PC-3 (cell line): Measurements from ENCODE around the gene GNPDA2. TPM values are rescaled to one million over a fixed set of nuclear protein-coding genes. Genes with fewer than 3 reads are reported as not detected.

Source experiments
- ATAC-seq: fragments of 200-7000 bp; cut with Tn5 transposase; 2 replicates; pipeline ENCODE4 v1.9.1; 2020; ENCODE audit warnings: mild to moderate bottlenecking, moderate library complexity
- BruUV-seq: library from RNA; stranded (reverse); fragments of 400-500 nt; replicated peaks from 2 replicates; lab custom pipeline; 2021; lab: Mats Ljungman, UMichigan
- CTCF ChIA-PET: fragments of 300-600 bp; sonication (Branson Sonifier 250); formaldehyde crosslinking; loops from one replicate; lab custom pipeline; 2022; ENCODE audit warnings: antibody characterized with exemption; lab: Charles Lee
- POLR2A ChIA-PET: fragments of 300-600 bp; sonication (Branson Sonifier 250); formaldehyde crosslinking; loops from one replicate; lab custom pipeline; 2022; ENCODE audit warnings: antibody characterized with exemption; ENCODE audit not compliant: unreplicated experiment; lab: Charles Lee
- DNase-seq: peaks from one replicate; pipeline ENCODE4 v3.0.0-alpha.2; 2015
- H2AFZ ChIP-seq: fragments of 300-600 bp; sonication (generic); 2 replicates; pipeline ENCODE4 v1.6.0; 2016; ENCODE audit warnings: antibody characterized with exemption, low read length
- H3F3A ChIP-seq: fragments of 300-600 bp; sonication (generic); one replicate; pipeline ENCODE4 v1.6.0; 2017; ENCODE audit warnings: antibody characterized with exemption, low read length, control low read depth, mild to moderate bottlenecking; ENCODE audit not compliant: unreplicated experiment
- H3K27ac ChIP-seq: fragments of 300-600 bp; sonication (generic); 2 replicates; pipeline ENCODE4 v1.5.1; 2016; ENCODE audit warnings: mild to moderate bottlenecking, low read length
- H3K27me3 ChIP-seq: fragments of 300-600 bp; sonication (generic); 2 replicates; pipeline ENCODE4 v1.6.1; 2016; ENCODE audit warnings: low read length, mixed read lengths
- H3K36me3 ChIP-seq: fragments of 300-600 bp; sonication (generic); 2 replicates; pipeline ENCODE4 v1.6.1; 2016; ENCODE audit warnings: low read depth, mixed run types, low read length, mixed read lengths
- H3K4me1 ChIP-seq: fragments of 300-600 bp; sonication (generic); 2 replicates; pipeline ENCODE4 v1.5.1; 2016; ENCODE audit warnings: low read length; ENCODE audit not compliant: insufficient read depth
- H3K4me2 ChIP-seq: fragments of 300-600 bp; sonication (generic); 2 replicates; pipeline ENCODE4 v1.6.0; 2016; ENCODE audit warnings: low read length
- H3K4me3 ChIP-seq: fragments of 300-600 bp; sonication (generic); 2 replicates; pipeline ENCODE4 v1.5.1; 2016; ENCODE audit warnings: mild to moderate bottlenecking, low read length, mixed read lengths
- H3K79me2 ChIP-seq: fragments of 300-600 bp; sonication (generic); 2 replicates; pipeline ENCODE4 v1.6.1; 2017; ENCODE audit warnings: low read length, mixed read lengths
- H3K9ac ChIP-seq: fragments of 300-600 bp; sonication (generic); 2 replicates; pipeline ENCODE4 v1.6.0; 2016; ENCODE audit warnings: mild to moderate bottlenecking, low read length
- H3K9me2 ChIP-seq: fragments of 300-600 bp; sonication (generic); replicated peaks from 2 replicates; pipeline ENCODE4 v1.6.1; 2016; ENCODE audit warnings: mixed run types, low read length, mixed read lengths
- H3K9me3 ChIP-seq: fragments of 300-600 bp; sonication (generic); 2 replicates; pipeline ENCODE4 v1.6.1; 2016; ENCODE audit warnings: low read length, mixed read lengths
- H4K20me1 ChIP-seq: fragments of 300-600 bp; sonication (generic); 2 replicates; pipeline ENCODE4 v1.6.1; 2016; ENCODE audit warnings: low read length, mixed read lengths
- EZH2 ChIP-seq: fragments of 300-600 bp; sonication (generic); IDR thresholded peaks from one replicate; pipeline ENCODE4 v1.6.1; 2017; ENCODE audit warnings: antibody characterized with exemption, mild to moderate bottlenecking, low read length; ENCODE audit not compliant: unreplicated experiment
- EZH2phosphoT487 ChIP-seq: fragments of 300-600 bp; sonication (generic); IDR thresholded peaks from 2 replicates; pipeline ENCODE4 v1.6.1; 2018; ENCODE audit warnings: mild to moderate bottlenecking, antibody characterized with exemption, low read length, borderline replicate concordance
- intact Hi-C: fragments of 100-400 bp; cut with micrococcal nuclease; formaldehyde crosslinking; loops from 2 replicates; pipeline ENCODE4 v1.9.0; 2023
- total RNA-seq: library from RNA; depleted of rRNA; stranded (reverse); fragments of >200 nt; gene quantifications from 2 replicates; pipeline ENCODE4 v1.2.3, GENCODE V29; 2014
- TF ChIP-seq, protein P1 (sequence below): fragments of 300-600 bp; sonication (generic); conservative IDR thresholded peaks from 2 replicates; pipeline ENCODE4 v1.5.1; 2017; ENCODE audit warnings: antibody characterized with exemption, low read depth, mild to moderate bottlenecking, low read length

Gene GNPDA2
- total RNA-seq, 1 experiment from 2014 or later = 21.9 TPM

DNA sequence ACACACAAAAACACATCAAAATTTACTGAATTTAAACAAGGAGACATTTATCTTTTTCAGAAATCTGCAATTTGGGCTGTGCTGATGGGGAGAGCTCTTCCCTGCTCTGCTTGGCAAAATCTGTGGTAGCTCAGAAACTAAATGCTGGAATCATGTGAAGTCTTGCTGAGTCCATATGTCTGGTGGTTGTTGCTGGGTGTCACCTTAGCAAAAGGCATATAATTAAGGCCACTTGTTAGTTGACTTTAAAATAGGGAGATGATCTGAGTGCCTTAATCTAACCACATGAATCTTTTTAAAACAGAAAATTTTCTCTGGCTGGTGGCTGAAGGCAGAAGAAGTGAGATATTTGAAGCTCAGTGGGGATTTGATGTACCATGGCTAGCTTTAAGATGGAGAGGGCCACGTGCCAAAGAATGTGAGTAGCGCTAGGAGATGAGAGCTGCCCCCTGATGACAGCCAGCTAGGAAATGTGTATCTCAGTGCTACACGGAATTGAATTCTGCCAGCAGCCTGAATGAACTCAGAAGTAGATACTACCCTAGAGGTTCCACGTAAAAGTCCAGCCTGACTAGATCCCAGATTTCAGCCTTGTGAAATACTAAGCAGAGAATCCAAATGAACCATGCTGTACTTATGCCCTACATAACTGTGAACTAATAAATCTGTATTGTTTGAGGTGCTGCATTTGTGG is 55.7 kb downstream of the GNPDA2 start:
- Histone ChIP-seq H3K9ac (no peak overlapping the region), H3K9me3 (no peaks in the 10 kb centered on the region), H3K36me3 (no peaks in the 10 kb centered on the region), H4K20me1 (no peaks in the 10 kb centered on the region), H3K79me2 (no peaks in the 10 kb centered on the region), H3F3A (no peaks in the 10 kb centered on the region), H3K4me1 (no peaks in the 10 kb centered on the region; the same call in 1 of the 2 replicates), H3K4me2 (no peak overlapping the region), H3K27me3 (no peaks in the 10 kb centered on the region), H3K27ac (no peak overlapping the region), H3K4me3 (no peak overlapping the region), H2AFZ (no peak overlapping the region), H3K9me2 (no peaks in the 10 kb centered on the region)
- no peak for DNase-seq
- ATAC-seq = no peak
- ChIA-PET POLR2A (interaction anchor here (0.6 kb wide), 1 partner anchor 1039 kb away, joined by 3 read pairs; no protein-coding TSS in a partner anchor), CTCF (no interaction called here)
- TF ChIP-seq, protein P1, sequence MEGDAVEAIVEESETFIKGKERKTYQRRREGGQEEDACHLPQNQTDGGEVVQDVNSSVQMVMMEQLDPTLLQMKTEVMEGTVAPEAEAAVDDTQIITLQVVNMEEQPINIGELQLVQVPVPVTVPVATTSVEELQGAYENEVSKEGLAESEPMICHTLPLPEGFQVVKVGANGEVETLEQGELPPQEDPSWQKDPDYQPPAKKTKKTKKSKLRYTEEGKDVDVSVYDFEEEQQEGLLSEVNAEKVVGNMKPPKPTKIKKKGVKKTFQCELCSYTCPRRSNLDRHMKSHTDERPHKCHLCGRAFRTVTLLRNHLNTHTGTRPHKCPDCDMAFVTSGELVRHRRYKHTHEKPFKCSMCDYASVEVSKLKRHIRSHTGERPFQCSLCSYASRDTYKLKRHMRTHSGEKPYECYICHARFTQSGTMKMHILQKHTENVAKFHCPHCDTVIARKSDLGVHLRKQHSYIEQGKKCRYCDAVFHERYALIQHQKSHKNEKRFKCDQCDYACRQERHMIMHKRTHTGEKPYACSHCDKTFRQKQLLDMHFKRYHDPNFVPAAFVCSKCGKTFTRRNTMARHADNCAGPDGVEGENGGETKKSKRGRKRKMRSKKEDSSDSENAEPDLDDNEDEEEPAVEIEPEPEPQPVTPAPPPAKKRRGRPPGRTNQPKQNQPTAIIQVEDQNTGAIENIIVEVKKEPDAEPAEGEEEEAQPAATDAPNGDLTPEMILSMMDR = no peak
- TF ChIP-seq EZH2phosphoT487 = no peak
- no peak for TF ChIP-seq EZH2
- BruUV-seq = no TSS peak
- intact Hi-C loops = no loop called here

DNA sequence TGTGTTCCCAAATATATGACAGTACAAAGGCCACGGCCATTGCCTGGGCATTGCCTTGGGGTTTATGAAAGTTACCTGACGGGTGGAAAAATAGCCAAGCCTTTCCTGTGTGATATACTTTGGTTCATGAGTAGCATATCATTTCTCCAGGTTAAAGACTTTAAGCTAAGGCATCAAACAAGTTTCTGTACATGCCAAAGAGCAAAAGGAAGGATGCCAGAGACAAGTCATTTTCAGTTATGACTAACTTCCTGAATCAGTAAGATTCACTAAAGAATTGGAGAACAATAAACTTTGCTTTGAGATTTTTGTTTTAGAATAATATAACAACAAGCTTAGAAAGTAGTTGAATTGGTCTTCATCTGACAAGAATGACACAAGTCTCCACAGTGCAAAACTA is 57.8 kb downstream of the GNPDA2 start:
- POLR2A ChIA-PET = no interaction called here
- Histone ChIP-seq H2AFZ (no peak overlapping the region), H3K4me1 (no peaks in the 10 kb centered on the region; the same call in 1 of the 2 replicates), H3K27me3 (no peaks in the 10 kb centered on the region), H3F3A (no peaks in the 10 kb centered on the region), H3K9ac (no peak overlapping the region), H3K79me2 (no peaks in the 10 kb centered on the region), H3K9me2 (no peaks in the 10 kb centered on the region), H3K4me3 (no peak overlapping the region), H3K9me3 (no peaks in the 10 kb centered on the region), H3K27ac (no peak overlapping the region), H3K4me2 (no peak overlapping the region), H3K36me3 (no peaks in the 10 kb centered on the region), H4K20me1 (no peaks in the 10 kb centered on the region)
- peak; percentile 54 for ATAC-seq
- BruUV-seq = no TSS peak
- DNase-seq = peak; percentile 37
- no peak for TF ChIP-seq EZH2
- CTCF ChIA-PET = interaction anchor here (0.7 kb wide), 1 partner anchor 93 kb away, joined by 3 read pairs; no protein-coding TSS in a partner anchor
- intact Hi-C loops = no loop called here

DNA sequence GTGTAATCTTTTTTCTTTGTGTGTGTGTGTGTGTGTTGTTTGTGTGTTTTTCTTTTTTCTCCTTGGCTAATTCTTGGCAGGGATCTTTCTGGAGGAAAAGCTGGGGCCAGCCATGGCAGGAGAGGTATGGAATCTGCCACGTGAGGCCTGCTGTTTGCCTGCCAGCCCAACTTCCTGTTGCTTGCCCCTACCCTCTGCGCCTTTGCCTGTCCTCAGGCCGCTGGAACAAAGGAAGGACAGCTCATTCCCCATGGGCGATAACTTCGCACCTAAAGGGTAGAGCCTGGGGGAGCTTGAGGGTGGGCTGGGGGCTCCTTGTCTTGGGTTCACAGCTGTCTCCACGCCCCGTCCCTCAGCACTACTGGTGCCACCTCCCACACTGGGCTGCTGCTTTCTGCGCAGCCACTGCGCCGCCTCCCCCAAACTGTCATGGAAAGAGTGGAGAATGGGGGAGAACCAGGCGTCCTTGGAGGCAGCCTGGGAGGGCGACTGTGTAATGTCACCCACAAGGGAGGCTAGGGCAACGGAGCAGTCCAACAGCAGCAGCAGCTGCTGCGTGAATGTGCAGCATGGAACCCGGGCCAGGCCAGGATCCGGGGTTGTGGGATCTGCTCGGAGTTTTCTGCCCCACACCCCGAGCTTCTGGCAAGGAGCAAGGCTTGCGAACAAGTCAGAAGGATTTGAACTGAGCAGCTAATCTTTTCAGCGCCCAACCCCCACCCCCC is 62.7 kb downstream of the GNPDA2 start:
- no peaks in the 10 kb centered on the region for H3K9me3 ChIP-seq
- TF ChIP-seq EZH2phosphoT487 = no peak
- no peak for TF ChIP-seq EZH2
- TF ChIP-seq, protein P1 = no peak
- BruUV-seq = no TSS peak
- POLR2A ChIA-PET = no interaction called here
- H3K4me2 ChIP-seq = no peak overlapping the region
- peaks cover 18% of the 10 kb centered on the region for H3K4me1 ChIP-seq
- CTCF ChIA-PET = no interaction called here
- intact Hi-C loops = no loop called here
- no peaks in the 10 kb centered on the region for H3K36me3 ChIP-seq
- H3K27me3 ChIP-seq = no peaks in the 10 kb centered on the region
- no peak overlapping the region for H3K9ac ChIP-seq
- H3F3A ChIP-seq = no peaks in the 10 kb centered on the region
- no peak overlapping the region for H3K4me3 ChIP-seq
- ATAC-seq (no peak), DNase-seq (no peak)
- no peaks in the 10 kb centered on the region for H3K79me2 ChIP-seq
- no peaks in the 10 kb centered on the region for H4K20me1 ChIP-seq
- no peak overlapping the region for H3K27ac ChIP-seq
- H3K9me2 ChIP-seq = no peaks in the 10 kb centered on the region
- H2AFZ ChIP-seq = no peak overlapping the region
